Measurements from ENCODE around the gene RNU11.
A peak's percentile ranks its signal among the peaks of the same experiment; 100 is the strongest.

The RNU11 gene

DNA sequence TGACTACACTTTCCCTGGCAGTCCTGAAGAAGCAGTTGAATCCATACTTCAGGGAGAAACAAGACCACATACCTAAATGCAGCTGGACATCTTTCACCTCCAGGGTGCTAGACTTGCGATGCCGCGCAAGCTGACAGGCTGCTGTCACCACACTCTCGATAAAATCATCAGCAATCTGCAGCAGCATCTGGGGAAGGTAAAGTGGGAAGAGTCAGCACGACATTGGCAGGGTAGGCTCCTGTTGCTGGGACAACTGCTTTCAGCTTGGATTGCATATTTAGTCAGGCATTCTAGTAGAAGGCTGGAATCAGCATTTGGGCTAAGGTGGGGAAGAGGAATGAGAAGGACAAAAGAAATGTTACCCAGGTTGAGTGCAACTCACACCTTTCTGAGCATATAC is 35.2 kb upstream of the RNU11 start:
- no peak for DNase-seq (ENCODE audit: low read depth)
- TF ChIP-seq, protein P1, sequence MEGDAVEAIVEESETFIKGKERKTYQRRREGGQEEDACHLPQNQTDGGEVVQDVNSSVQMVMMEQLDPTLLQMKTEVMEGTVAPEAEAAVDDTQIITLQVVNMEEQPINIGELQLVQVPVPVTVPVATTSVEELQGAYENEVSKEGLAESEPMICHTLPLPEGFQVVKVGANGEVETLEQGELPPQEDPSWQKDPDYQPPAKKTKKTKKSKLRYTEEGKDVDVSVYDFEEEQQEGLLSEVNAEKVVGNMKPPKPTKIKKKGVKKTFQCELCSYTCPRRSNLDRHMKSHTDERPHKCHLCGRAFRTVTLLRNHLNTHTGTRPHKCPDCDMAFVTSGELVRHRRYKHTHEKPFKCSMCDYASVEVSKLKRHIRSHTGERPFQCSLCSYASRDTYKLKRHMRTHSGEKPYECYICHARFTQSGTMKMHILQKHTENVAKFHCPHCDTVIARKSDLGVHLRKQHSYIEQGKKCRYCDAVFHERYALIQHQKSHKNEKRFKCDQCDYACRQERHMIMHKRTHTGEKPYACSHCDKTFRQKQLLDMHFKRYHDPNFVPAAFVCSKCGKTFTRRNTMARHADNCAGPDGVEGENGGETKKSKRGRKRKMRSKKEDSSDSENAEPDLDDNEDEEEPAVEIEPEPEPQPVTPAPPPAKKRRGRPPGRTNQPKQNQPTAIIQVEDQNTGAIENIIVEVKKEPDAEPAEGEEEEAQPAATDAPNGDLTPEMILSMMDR (IDR thresholded peaks at IDR 0.05; ENCODE audit: low read length, missing control alignments) = no peak
- no peak overlapping the region for H3K4me3 ChIP-seq (replicated peaks; ENCODE audit: low read depth, low read length)

GRCh38 chr1:28631713-28632112 is 16.7 kb upstream of the RNU11 start:
- DNase-seq (ENCODE audit: low read depth) = no peak
- no peak overlapping the region for H3K4me3 ChIP-seq (replicated peaks; ENCODE audit: low read depth, low read length)
- TF ChIP-seq, protein P1 (IDR thresholded peaks at IDR 0.05; ENCODE audit: low read length, missing control alignments) = no peak

DNA sequence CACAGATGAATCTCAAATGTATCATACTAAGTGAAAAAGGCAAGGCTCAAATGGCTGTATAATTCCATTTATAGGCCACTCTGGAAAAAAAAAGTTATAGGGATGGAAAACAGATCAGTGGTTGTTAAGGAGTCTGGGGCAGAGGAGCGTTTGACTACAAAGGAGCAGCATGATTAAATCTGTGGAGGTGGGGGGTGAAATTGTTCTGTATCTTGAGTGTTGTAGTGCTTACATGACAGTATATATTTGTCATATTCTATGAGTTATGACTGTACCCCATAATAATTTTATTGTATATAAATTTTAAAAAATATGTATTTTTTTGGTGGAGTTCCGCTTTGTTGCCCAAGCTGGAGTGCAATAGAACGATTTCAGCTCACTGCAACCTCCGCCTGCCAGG is 15.8 kb upstream of the RNU11 start:
- TF ChIP-seq, protein P1 (IDR thresholded peaks at IDR 0.05; ENCODE audit: low read length, missing control alignments) = no peak
- no peak overlapping the region for H3K4me3 ChIP-seq (replicated peaks; ENCODE audit: low read depth, low read length)
- DNase-seq (ENCODE audit: low read depth) = no peak

DNA sequence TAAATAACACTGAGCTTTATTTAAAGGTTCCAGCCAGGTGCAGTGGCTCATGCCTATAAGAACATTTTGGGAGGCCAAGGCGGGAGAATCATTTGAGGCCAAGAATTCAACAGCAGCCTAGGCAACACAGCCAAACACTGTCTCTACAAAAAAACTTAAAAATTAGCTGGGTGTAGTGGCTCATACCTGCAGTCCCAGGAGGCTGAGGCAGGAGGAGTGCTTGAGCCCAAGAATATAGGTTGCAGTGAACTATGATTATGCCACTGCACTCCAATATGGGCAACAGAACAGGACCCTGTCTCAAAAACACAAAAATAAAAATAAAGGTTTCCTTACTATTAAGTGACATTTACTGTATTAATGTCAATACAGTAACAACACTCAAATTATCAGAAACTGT is 7.6 kb upstream of the RNU11 start:
- TF ChIP-seq, protein P1 (IDR thresholded peaks at IDR 0.05; ENCODE audit: low read length, missing control alignments) = peak; percentile 45
- DNase-seq (ENCODE audit: low read depth) = peak; percentile 41
- H3K4me3 ChIP-seq (replicated peaks; ENCODE audit: low read depth, low read length) = no peak overlapping the region

GRCh38 chr1:28642056-28642846 is 6.1 kb upstream of the RNU11 start:
- TF ChIP-seq, protein P1 (IDR thresholded peaks at IDR 0.05; ENCODE audit: low read length, missing control alignments) = no peak
- DNase-seq (ENCODE audit: low read depth) = no peak
- H3K4me3 ChIP-seq (replicated peaks; ENCODE audit: low read depth, low read length) = peak overlapping the region; percentile 82

DNA sequence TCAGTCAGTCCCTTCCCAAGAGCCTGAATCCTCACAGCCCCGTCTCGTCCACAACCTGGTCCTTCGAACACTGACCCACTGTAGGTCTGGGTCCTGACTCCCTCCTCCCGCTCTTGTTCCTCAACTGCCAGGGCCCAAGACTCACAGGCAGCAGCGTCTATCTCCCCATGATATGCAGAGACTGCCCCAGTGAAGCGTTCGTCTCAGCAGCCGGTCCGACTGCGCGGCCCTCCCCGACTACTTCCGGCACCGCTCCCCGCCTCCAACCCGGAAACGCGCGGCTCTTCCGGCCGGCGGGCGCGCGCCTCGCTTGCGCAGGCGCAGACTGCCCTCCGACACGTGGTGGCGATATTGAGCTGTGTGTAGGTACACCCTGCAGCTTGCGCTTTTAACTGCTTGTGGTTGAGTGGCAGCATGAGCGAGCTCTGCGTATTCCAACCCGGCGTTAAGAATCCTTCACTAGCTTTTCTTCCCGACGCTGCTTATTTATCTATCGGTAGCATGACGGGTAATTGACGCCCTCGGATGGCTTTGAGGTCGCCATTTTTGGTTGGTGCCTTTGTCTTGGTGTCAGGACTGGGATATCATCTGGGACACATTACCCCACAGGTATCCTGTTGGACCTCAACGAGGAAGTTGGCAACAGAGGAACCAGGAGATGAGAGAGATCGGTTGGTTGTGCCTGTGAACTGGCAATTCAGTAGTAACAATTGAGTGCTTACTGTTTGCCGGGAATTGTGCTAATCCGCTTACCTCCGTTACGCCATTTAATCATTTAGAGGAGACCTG is 5.4 kb upstream of the RNU11 start, which contains the start of gene TAF12:
TAF12 (minus strand) TSS at position 221 of the 789 bp plus-strand sequence. CDS start 20,986 bp downstream, outside the sequence.
- peak; percentile 96 for DNase-seq (ENCODE audit: low read depth)
- TF ChIP-seq, protein P1 (IDR thresholded peaks at IDR 0.05; ENCODE audit: low read length, missing control alignments) = no peak
- H3K4me3 ChIP-seq (replicated peaks; ENCODE audit: low read depth, low read length) = peak within 1 kb of the TSS; percentile 82
